GM12873 (cell line): Measurements from ENCODE around the gene NTN1.

ENCODE experiments used
- CTCF ChIP-seq: IDR thresholded peaks from 2 replicates; pipeline ENCODE4 v1.5.1; 2012; ENCODE audit warnings: low read depth, mild to moderate bottlenecking, moderate library complexity, low read length, control low read depth; ENCODE audit not compliant: insufficient read depth; ENCODE audit errors: missing control alignments

Gene NTN1

GRCh38 chr17:9080983-9081382 lies 59.7 kb downstream of the NTN1 start:
- TF ChIP-seq CTCF, result no peak

DNA sequence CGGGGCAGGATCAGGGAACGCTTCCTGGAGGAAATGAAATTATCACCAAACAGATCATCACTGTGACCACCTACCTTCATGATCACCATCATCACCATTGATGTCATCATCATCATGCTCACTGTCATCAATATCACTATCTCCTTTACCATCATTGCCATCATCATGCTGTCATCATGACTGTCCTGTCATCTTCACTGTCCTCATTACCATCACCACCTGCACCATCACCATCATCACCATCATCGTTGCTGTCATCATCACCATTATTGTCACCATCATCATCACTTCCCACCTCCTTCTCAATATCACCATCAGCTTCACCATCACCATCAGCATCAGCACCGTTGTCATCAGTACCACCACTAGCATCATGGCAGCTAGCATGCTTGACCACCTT lies 65.3 kb downstream of the NTN1 start:
- no peak for TF ChIP-seq CTCF

GRCh38 chr17:9087921-9088320 lies 66.6 kb downstream of the NTN1 start:
- no peak for TF ChIP-seq CTCF

DNA sequence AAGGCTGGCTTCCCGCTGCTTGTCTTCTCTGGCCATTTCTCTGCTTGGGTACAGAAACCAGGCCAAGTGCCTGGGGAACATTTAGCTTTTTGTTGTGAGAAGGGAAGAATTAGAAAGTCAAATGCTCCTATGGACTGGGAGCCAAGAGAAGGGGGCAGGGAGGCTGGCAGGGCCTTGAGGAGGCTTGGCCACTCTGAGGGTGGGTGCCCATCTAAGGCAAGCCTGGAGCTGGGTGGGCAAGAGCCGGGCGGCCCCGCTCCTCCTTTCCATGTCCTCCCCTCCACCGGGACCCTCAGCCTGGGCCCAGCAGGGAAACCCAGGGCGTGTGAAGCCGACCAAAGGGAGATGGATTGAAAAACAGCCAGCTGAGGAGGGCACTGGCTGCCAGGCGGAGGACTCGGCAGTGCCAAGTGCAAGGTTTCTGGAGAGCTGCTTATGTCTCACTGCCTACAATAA lies 69.4 kb downstream of the NTN1 start:
- no peak for TF ChIP-seq CTCF

- no peak for TF ChIP-seq CTCF
Measured at GRCh38 chr17:9094193-9094592, 72.9 kb downstream of the NTN1 start.

DNA sequence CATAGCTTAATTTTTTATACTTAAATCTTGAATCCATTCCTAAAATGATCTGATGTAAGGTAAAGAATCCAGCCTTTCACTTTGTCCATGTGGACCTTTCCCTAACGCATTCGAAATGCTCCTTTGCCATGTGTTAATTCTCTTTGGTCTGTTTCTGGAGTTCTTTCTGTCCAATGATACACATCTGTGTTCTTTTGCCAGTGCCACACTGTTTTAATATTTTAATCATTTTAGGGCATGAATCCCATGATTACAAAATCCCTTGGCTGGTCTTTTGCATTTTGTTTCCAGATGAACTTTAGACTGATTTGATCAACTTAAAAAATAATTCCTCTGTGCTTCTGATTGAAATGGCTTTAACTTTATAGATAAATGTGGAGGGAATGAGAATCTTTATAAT lies 74.1 kb downstream of the NTN1 start:
- no peak for TF ChIP-seq CTCF

- TF ChIP-seq CTCF, result no peak
Measured at GRCh38 chr17:9098242-9098825, 77.0 kb downstream of the NTN1 start.
